Psoas muscle (tissue), 8 donors: ENCODE data around the gene PPP1R2. TPM values are rescaled to one million over a fixed set of nuclear protein-coding genes. Genes with fewer than 3 reads are reported as not detected.

ENCODE experiments used
- ATAC-seq, 4 donors: fragments of 200-7000 bp; cut with Tn5 transposase; one replicate each; pipeline ENCODE4 v1.9.1; 2020; ENCODE audit warnings: moderate library complexity in 3 of 4, mild to moderate bottlenecking in 2 of 4
- DNase-seq, 2 donors: peaks; one replicate each; pipeline ENCODE4 v3.0.0-alpha.2; 2020
- H3K27ac ChIP-seq: fragments of 200-600 bp; one replicate; pipeline ENCODE4 v1.8.0; 2022
- H3K27me3 ChIP-seq, 3 donors: fragments of 200-600 bp in 1 of 3; one replicate each; pipeline versions ENCODE4 v1.6.1 to v1.8.0; 2013 to 2022; ENCODE audit warnings: low read length in 2 of 3, mild to moderate bottlenecking in 2 of 3, moderate library complexity in 1 of 3; ENCODE audit not compliant: insufficient read depth in 3 of 3
- H3K36me3 ChIP-seq, 2 donors: fragments of 200-600 bp in 1 of 2; one replicate each; pipeline versions ENCODE4 v1.6.1 to v1.8.0; 2013 to 2022; ENCODE audit warnings: low read depth in 1 of 2, mild to moderate bottlenecking in 1 of 2, moderate library complexity in 1 of 2; ENCODE audit not compliant: insufficient read depth in 1 of 2
- H3K4me1 ChIP-seq: fragments of 200-600 bp; one replicate; pipeline ENCODE4 v1.8.0; 2022
- H3K4me3 ChIP-seq: fragments of 200-600 bp; one replicate; pipeline ENCODE4 v1.8.0; 2022; ENCODE audit warnings: mild to moderate bottlenecking
- H3K9me3 ChIP-seq: fragments of 200-600 bp; one replicate; pipeline ENCODE4 v1.8.0; 2022
- CTCF ChIP-seq: fragments of 200-600 bp; IDR thresholded peaks from one replicate; pipeline ENCODE4 v1.8.0; 2022; ENCODE audit warnings: antibody characterized with exemption
- WGBS, 3 donors: extraction: QIAGEN DNeasy Blood & Tissue Kit; methylation state at CpG; one replicate each; pipeline versions ENCODE4 v1.1.6 to v1.1.7; 2013; 5-methylcytosine and 5-hydroxymethylcytosine counted together
- intact Hi-C, 2 donors: fragments of 100-400 bp; cut with DNase I; formaldehyde crosslinking; loops; one replicate each; pipeline versions ENCODE4 v1.11.0 to v1.14.2; 2022
- polyA plus RNA-seq, 3 donors: library from polyadenylated mRNA; stranded (reverse); fragments of 200-250 nt; gene quantifications; one replicate each; pipeline ENCODE4 v1.2.3, GENCODE V29; 2013
- total RNA-seq, 4 donors: library from RNA; stranded (reverse); fragmentation: NEBNext Ultra II Directional in 2 of 4; extraction: Animal tissue kit (Norgen Biotek cat#: 25700) in 2 of 4; gene quantifications; one replicate each; pipeline versions ENCODE4 v1.2.1 to v1.2.4, GENCODE V29; 2021 to 2023
- donor health status: healthy with polysubstance abuse.
- donor health status: DM: no; HTN: no; CAD: no; lungs with moderate emphysema.
- donor health status: Bipolar disorder and iron deficiency.
- donor health status: healthy.
- donor health status: DM: yes; HTN: yes; CAD: no.
- donor health status: DM: no; HTN: no; CAD: no.
- donor health status: DM: no; HTN: no; CAD: no.
- donor health status: DM: yes; HTN: yes; CAD: no.

The PPP1R2 gene
- total and polyA plus RNA-seq, 7 donors = 45.0 to 152 (median 81.9) TPM

- intact Hi-C loops = loop anchor here in 1 of 2 donors (5.0 kb wide), 1 partner anchor 297 kb away; no protein-coding TSS in a partner anchor
- TF ChIP-seq CTCF = no peak
- WGBS, 3 donors = 74 to 76% (median 75%) methylated on average over 8 of the region's 8 CpGs
- no peak overlapping the region for H3K4me3 ChIP-seq
- DNase-seq (no peak), ATAC-seq (no peak)
- no peak overlapping the region for H3K27ac ChIP-seq
- no peaks in the 10 kb centered on the region for H3K27me3 ChIP-seq
- H3K9me3 ChIP-seq = no peaks in the 10 kb centered on the region
- peaks cover 32% of the 10 kb centered on the region for H3K4me1 ChIP-seq
- no peaks in the 10 kb centered on the region for H3K36me3 ChIP-seq
Observed at GRCh38 chr3:195555110-195555509, 12.0 kb upstream of the PPP1R2 start.

- H3K36me3 ChIP-seq = no peaks in the 10 kb centered on the region
- no peak for DNase-seq
- no peaks in the 10 kb centered on the region for H3K27me3 ChIP-seq
- ATAC-seq = no peak
- intact Hi-C loops = no loop called here
- no peak overlapping the region for H3K4me3 ChIP-seq
- 94 to 96% (median 95%) methylated on average over 15 of the region's 15 CpGs for WGBS, 3 donors
- no peak overlapping the region for H3K27ac ChIP-seq
- H3K9me3 ChIP-seq = no peaks in the 10 kb centered on the region
- TF ChIP-seq CTCF = no peak
- H3K4me1 ChIP-seq = peaks cover 29% of the 10 kb centered on the region
Observed at GRCh38 chr3:195554458-195554857, 11.3 kb upstream of the PPP1R2 start.

- intact Hi-C loops = no loop called here
- ATAC-seq (no peak), DNase-seq (no peak)
- no peaks in the 10 kb centered on the region for H3K27me3 ChIP-seq
- TF ChIP-seq CTCF = no peak
- 81 to 84% (median 81%) methylated on average over 7 of the region's 7 CpGs for WGBS, 3 donors
- peaks cover 19% of the 10 kb centered on the region for H3K4me1 ChIP-seq
- no peak overlapping the region for H3K4me3 ChIP-seq
- H3K9me3 ChIP-seq = no peaks in the 10 kb centered on the region
- no peaks in the 10 kb centered on the region for H3K36me3 ChIP-seq
- no peak overlapping the region for H3K27ac ChIP-seq
Observed at GRCh38 chr3:195553268-195553667, 10.1 kb upstream of the PPP1R2 start.

GRCh38 chr3:195551381-195551978, 8.4 kb upstream of the PPP1R2 start:
- Histone ChIP-seq H3K27ac (peak overlapping the region; percentile 2), H3K27me3 (no peaks in the 10 kb centered on the region), H3K9me3 (no peaks in the 10 kb centered on the region), H3K4me3 (no peak overlapping the region), H3K36me3 (no peaks in the 10 kb centered on the region), H3K4me1 (peaks cover 12% of the 10 kb centered on the region)
- WGBS, 3 donors = 28 to 54% (median 39%) methylated on average over 7 of the region's 7 CpGs
- DNase-seq = peak in 1 of 2 donors; percentile 71
- ATAC-seq = peak; percentile 38 to 78 (median 53)
- intact Hi-C loops = no loop called here
- TF ChIP-seq CTCF = no peak

- peak in 3 of 4 donors; percentile 12 to 51 (median 28) for ATAC-seq
- no peak for DNase-seq
- H3K27ac ChIP-seq = no peak overlapping the region
- no peaks in the 10 kb centered on the region for H3K9me3 ChIP-seq
- H3K4me3 ChIP-seq = no peak overlapping the region
- H3K36me3 ChIP-seq = no peaks in the 10 kb centered on the region
- WGBS, 3 donors = 36 to 61% (median 41%) methylated on average over 4 of the region's 4 CpGs
- no peak for TF ChIP-seq CTCF
- no peaks in the 10 kb centered on the region for H3K27me3 ChIP-seq
- intact Hi-C loops = no loop called here
- peaks cover 12% of the 10 kb centered on the region for H3K4me1 ChIP-seq
Observed at GRCh38 chr3:195550723-195551122, 7.6 kb upstream of the PPP1R2 start.
